H9 (cell line): ENCODE measurements around the gene IL1RAP. TPM values are rescaled to one million over a fixed set of nuclear protein-coding genes. Genes with fewer than 3 reads are reported as not detected.

Source experiments
- DNase-seq: peaks from one replicate; pipeline ENCODE4 v3.0.0-alpha.2; 2017
- H2AFZ ChIP-seq: one replicate; pipeline ENCODE4 v1.6.1; 2013; ENCODE audit warnings: mild to moderate bottlenecking, low read length, control low read depth, moderate library complexity
- H2AK5ac ChIP-seq: 2 replicates; pipeline ENCODE4 v1.6.1; 2013; ENCODE audit warnings: low read length, control low read depth, mixed read lengths; ENCODE audit not compliant: insufficient read length
- H2BK120ac ChIP-seq: one replicate; pipeline ENCODE4 v1.6.1; 2013; ENCODE audit warnings: low read depth, mild to moderate bottlenecking, low read length, control low read depth, inconsistent platforms; ENCODE audit not compliant: poor library complexity, severe bottlenecking
- H2BK12ac ChIP-seq: 2 replicates; pipeline ENCODE4 v1.6.1; 2013; ENCODE audit warnings: low read length, control low read depth, mixed read lengths, low read depth; ENCODE audit not compliant: insufficient read length
- H2BK15ac ChIP-seq: 2 replicates; pipeline ENCODE4 v1.6.1; 2013; ENCODE audit warnings: low read depth, low read length, control low read depth
- H2BK20ac ChIP-seq: one replicate; pipeline ENCODE4 v1.6.1; 2013; ENCODE audit warnings: low read depth, mild to moderate bottlenecking, low read length, control low read depth, inconsistent platforms; ENCODE audit not compliant: poor library complexity, severe bottlenecking
- H2BK5ac ChIP-seq: 2 replicates; pipeline ENCODE4 v1.6.1; 2013; ENCODE audit warnings: low read length, control low read depth, mixed read lengths; ENCODE audit not compliant: insufficient read length
- H3K14ac ChIP-seq: 2 replicates; pipeline ENCODE4 v1.6.1; 2013; ENCODE audit warnings: low read length, control low read depth; ENCODE audit not compliant: insufficient read depth
- H3K18ac ChIP-seq: 2 replicates; pipeline ENCODE4 v1.6.1; 2013; ENCODE audit warnings: low read depth, mild to moderate bottlenecking, mixed read lengths, low read length, control low read depth; ENCODE audit not compliant: insufficient read length
- H3K23ac ChIP-seq: 2 replicates; pipeline ENCODE4 v1.6.1; 2013; ENCODE audit warnings: low read length, control low read depth, mixed read lengths, low read depth; ENCODE audit not compliant: insufficient read length
- H3K23me2 ChIP-seq: 2 replicates; pipeline ENCODE4 v1.6.1; 2013; ENCODE audit warnings: low read depth, mild to moderate bottlenecking, mixed read lengths, low read length, control low read depth; ENCODE audit not compliant: insufficient read length, poor library complexity, severe bottlenecking
- H3K27ac ChIP-seq: 2 replicates; pipeline ENCODE4 v1.5.1; 2013; ENCODE audit warnings: low read length, control low read depth, mixed read lengths, low read depth; ENCODE audit not compliant: insufficient read length
- H3K27me3 ChIP-seq: 2 replicates; pipeline ENCODE4 v1.6.1; 2013; ENCODE audit warnings: low read length, control low read depth, inconsistent platforms; ENCODE audit not compliant: insufficient read depth
- H3K4ac ChIP-seq: 2 replicates; pipeline ENCODE4 v1.6.1; 2013; ENCODE audit warnings: low read depth, mild to moderate bottlenecking, control low read depth, inconsistent platforms, low read length, moderate library complexity
- H3K4me1 ChIP-seq: 2 replicates; pipeline ENCODE4 v1.6.1; 2013; ENCODE audit warnings: low read length, control low read depth, inconsistent platforms; ENCODE audit not compliant: insufficient read depth
- H3K4me2 ChIP-seq: 2 replicates; pipeline ENCODE4 v1.6.1; 2013; ENCODE audit warnings: low read length, control low read depth, mixed read lengths; ENCODE audit not compliant: insufficient read length, insufficient read depth
- H3K56ac ChIP-seq: 2 replicates; pipeline ENCODE4 v1.6.1; 2013; ENCODE audit warnings: low read depth, mild to moderate bottlenecking, mixed read lengths, low read length, control low read depth; ENCODE audit not compliant: insufficient read length
- H3K79me1 ChIP-seq: 2 replicates; pipeline ENCODE4 v1.6.1; 2013; ENCODE audit warnings: low read depth, mild to moderate bottlenecking, moderate library complexity, low read length, control low read depth, inconsistent platforms; ENCODE audit not compliant: insufficient read depth, poor library complexity, severe bottlenecking
- H3K79me2 ChIP-seq: 2 replicates; pipeline ENCODE4 v1.6.1; 2013; ENCODE audit warnings: low read length, control low read depth, inconsistent platforms; ENCODE audit not compliant: insufficient read depth
- H3K9ac ChIP-seq: 2 replicates; pipeline ENCODE4 v1.6.1; 2013; ENCODE audit warnings: low read length, control low read depth, mixed read lengths; ENCODE audit not compliant: insufficient read length; ENCODE audit errors: extremely low read depth
- H3K9me3 ChIP-seq: one replicate; pipeline ENCODE4 v1.6.1; 2013; ENCODE audit warnings: low read depth, low read length, inconsistent platforms; ENCODE audit not compliant: control insufficient read depth
- H3T11ph ChIP-seq: one replicate; pipeline ENCODE4 v1.6.1; 2013; ENCODE audit warnings: mild to moderate bottlenecking, low read length, control low read depth, inconsistent platforms
- H4K20me1 ChIP-seq: one replicate; pipeline ENCODE4 v1.6.1; 2013; ENCODE audit not compliant: control insufficient read depth, insufficient read length, insufficient read depth
- H4K5ac ChIP-seq: 2 replicates; pipeline ENCODE4 v1.6.1; 2013; ENCODE audit warnings: low read depth, mild to moderate bottlenecking, mixed read lengths, low read length, control low read depth; ENCODE audit not compliant: insufficient read length
- H4K8ac ChIP-seq: replicated peaks from 2 replicates; pipeline ENCODE4 v1.6.1; 2013; ENCODE audit warnings: low read length, control low read depth, mixed read lengths, low read depth; ENCODE audit not compliant: insufficient read length
- H4K91ac ChIP-seq: 2 replicates; pipeline ENCODE4 v1.6.1; 2013; ENCODE audit warnings: low read depth, mild to moderate bottlenecking, moderate library complexity, mixed read lengths, low read length, control low read depth; ENCODE audit not compliant: insufficient read length
- H3K27ac Mint-ChIP-seq, 3 experiments: 2 replicates in 2 of 3; 3 replicates in 1 of 3; pipeline ENCODE4 v1.8.0; 2020 to 2021; ENCODE audit warnings: mixed read lengths in 3 of 3, mild to moderate bottlenecking in 1 of 3, moderate library complexity in 1 of 3
- H3K27me3 Mint-ChIP-seq: 2 replicates; pipeline ENCODE4 v1.8.0; 2021; ENCODE audit warnings: low read depth, mild to moderate bottlenecking, moderate library complexity, mixed read lengths
- H3K36me3 Mint-ChIP-seq, 3 experiments: 2 replicates in 2 of 3; 3 replicates in 1 of 3; pipeline ENCODE4 v1.8.0; 2020 to 2021; ENCODE audit warnings: low read depth in 3 of 3, mixed read lengths in 3 of 3; ENCODE audit not compliant: insufficient read depth in 1 of 3
- H3K4me1 Mint-ChIP-seq, 2 experiments: 2 replicates each; pipeline ENCODE4 v1.8.0; 2020; ENCODE audit warnings: mixed read lengths in 2 of 2
- H3K4me3 Mint-ChIP-seq, 2 experiments: 2 replicates in 1 of 2; 3 replicates in 1 of 2; pipeline ENCODE4 v1.8.0; 2020 to 2021; ENCODE audit warnings: mild to moderate bottlenecking in 2 of 2, mixed read lengths in 2 of 2, moderate library complexity in 1 of 2
- H3K9me3 Mint-ChIP-seq, 2 experiments: 2 replicates in 1 of 2; 3 replicates in 1 of 2; pipeline ENCODE4 v1.8.0; 2020; ENCODE audit warnings: mild to moderate bottlenecking in 2 of 2, mixed read lengths in 2 of 2, moderate library complexity in 1 of 2
- WGBS: extraction: QIAGEN DNeasy Blood & Tissue Kit; methylation state at CpG from one replicate; pipeline ENCODE4 v1.1.7; 2013; ENCODE audit warnings: missing lambda C conversion rate, low lambda C conversion rate, mixed read lengths; ENCODE audit not compliant: insufficient read length; ENCODE audit errors: extremely low coverage; 5-methylcytosine and 5-hydroxymethylcytosine counted together
- total RNA-seq: library from RNA; stranded (reverse); gene quantifications from 2 replicates; pipeline ENCODE4 v1.2.1, GENCODE V29; 2021
- TF ChIP-seq, protein P1 (sequence below): fragments of 200-600 bp; sonication (generic); conservative IDR thresholded peaks from 3 replicates; pipeline ENCODE4 v1.8.0; 2021; ENCODE audit warnings: antibody characterized with exemption, mild to moderate bottlenecking

Gene IL1RAP
- total RNA-seq, 1 experiment from 2014 or later: 4.6 TPM

DNA sequence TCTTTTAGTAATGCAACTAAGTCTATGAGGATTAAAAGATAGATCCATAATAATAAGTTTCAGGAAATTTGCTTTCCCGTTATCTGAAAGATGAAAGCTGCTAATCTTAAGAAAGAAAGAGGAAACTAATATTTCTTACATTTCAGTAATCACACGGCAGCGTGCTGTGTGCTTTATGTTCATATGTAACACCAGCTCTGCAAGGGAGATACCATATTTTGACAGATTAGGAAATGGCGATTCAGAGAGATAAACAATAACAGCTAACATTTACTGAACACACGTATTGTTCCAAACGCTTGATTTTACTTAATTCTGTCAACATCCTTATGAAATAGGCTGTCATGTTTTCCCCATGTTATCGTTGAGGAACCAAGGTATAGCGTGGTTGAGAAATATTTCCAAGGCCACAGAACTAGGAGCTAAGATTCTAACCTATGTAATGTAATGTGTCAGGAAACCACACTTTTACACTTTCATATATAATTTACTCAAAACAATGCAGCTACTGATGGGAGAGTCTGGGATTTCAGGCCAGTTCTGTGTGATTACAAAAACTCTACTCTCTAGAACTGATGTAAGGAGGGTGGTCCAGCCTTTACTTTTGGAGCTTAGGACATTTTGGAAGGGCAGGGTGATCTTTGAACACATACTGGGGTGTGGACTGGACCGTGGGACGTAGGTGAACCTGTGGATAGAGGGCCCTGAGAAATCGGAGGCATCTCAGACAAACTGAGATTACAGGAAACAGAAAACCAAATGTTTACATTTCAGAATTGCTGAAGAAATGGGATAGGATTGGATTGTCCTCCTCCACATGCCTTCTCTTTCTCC, 100.6 kb downstream of the IL1RAP start:
- no peak overlapping the region for H3K27ac ChIP-seq
- no peak overlapping the region for H2BK15ac ChIP-seq
- no peak overlapping the region for H3T11ph ChIP-seq
- H3K4me3 Mint-ChIP-seq: no peak overlapping the region
- DNase-seq: no peak
- H3K18ac ChIP-seq: no peak overlapping the region
- no peaks in the 10 kb centered on the region for H3K9me3 Mint-ChIP-seq
- TF ChIP-seq, protein P1, sequence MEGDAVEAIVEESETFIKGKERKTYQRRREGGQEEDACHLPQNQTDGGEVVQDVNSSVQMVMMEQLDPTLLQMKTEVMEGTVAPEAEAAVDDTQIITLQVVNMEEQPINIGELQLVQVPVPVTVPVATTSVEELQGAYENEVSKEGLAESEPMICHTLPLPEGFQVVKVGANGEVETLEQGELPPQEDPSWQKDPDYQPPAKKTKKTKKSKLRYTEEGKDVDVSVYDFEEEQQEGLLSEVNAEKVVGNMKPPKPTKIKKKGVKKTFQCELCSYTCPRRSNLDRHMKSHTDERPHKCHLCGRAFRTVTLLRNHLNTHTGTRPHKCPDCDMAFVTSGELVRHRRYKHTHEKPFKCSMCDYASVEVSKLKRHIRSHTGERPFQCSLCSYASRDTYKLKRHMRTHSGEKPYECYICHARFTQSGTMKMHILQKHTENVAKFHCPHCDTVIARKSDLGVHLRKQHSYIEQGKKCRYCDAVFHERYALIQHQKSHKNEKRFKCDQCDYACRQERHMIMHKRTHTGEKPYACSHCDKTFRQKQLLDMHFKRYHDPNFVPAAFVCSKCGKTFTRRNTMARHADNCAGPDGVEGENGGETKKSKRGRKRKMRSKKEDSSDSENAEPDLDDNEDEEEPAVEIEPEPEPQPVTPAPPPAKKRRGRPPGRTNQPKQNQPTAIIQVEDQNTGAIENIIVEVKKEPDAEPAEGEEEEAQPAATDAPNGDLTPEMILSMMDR: no peak
- H2BK5ac ChIP-seq: no peak overlapping the region
- no peaks in the 10 kb centered on the region for H3K79me1 ChIP-seq
- no peak overlapping the region for H3K9ac ChIP-seq
- H3K4me1 ChIP-seq: no peaks in the 10 kb centered on the region
- no peak overlapping the region for H3K27ac Mint-ChIP-seq
- H2AFZ ChIP-seq: no peak overlapping the region
- no peak overlapping the region for H4K91ac ChIP-seq
- no peak overlapping the region for H4K8ac ChIP-seq
- H3K23ac ChIP-seq: no peak overlapping the region
- no peaks in the 10 kb centered on the region for H3K36me3 Mint-ChIP-seq
- no CpG with 5 or more reads among the region's 11 CpGs for WGBS
- H2AK5ac ChIP-seq: no peak overlapping the region
- H3K4me1 Mint-ChIP-seq: peaks cover 2 to 3% of the 10 kb centered on the region in 2 experiments; a peak in 2 of 4 replicates
- H3K14ac ChIP-seq: no peak overlapping the region
- H4K20me1 ChIP-seq: no peaks in the 10 kb centered on the region
- no peak overlapping the region for H3K56ac ChIP-seq
- no peaks in the 10 kb centered on the region for H3K23me2 ChIP-seq
- H3K4ac ChIP-seq: no peak overlapping the region
- H3K27me3 Mint-ChIP-seq: no peaks in the 10 kb centered on the region
- no peak overlapping the region for H3K4me2 ChIP-seq
- no peaks in the 10 kb centered on the region for H3K79me2 ChIP-seq
- H2BK120ac ChIP-seq: no peak overlapping the region
- no peaks in the 10 kb centered on the region for H3K9me3 ChIP-seq
- H2BK20ac ChIP-seq: no peak overlapping the region
- H4K5ac ChIP-seq: no peak overlapping the region
- H3K27me3 ChIP-seq: no peaks in the 10 kb centered on the region
- H2BK12ac ChIP-seq: no peak overlapping the region
